ENCODE measurements around the gene ZNF532. TPM values are rescaled to one million over a fixed set of nuclear protein-coding genes. Genes with fewer than 3 reads are reported as not detected.

ZNF532 gene
- total RNA-seq, 2 donors from 2014 or later, result 5.6 to 14.8 TPM

DNA sequence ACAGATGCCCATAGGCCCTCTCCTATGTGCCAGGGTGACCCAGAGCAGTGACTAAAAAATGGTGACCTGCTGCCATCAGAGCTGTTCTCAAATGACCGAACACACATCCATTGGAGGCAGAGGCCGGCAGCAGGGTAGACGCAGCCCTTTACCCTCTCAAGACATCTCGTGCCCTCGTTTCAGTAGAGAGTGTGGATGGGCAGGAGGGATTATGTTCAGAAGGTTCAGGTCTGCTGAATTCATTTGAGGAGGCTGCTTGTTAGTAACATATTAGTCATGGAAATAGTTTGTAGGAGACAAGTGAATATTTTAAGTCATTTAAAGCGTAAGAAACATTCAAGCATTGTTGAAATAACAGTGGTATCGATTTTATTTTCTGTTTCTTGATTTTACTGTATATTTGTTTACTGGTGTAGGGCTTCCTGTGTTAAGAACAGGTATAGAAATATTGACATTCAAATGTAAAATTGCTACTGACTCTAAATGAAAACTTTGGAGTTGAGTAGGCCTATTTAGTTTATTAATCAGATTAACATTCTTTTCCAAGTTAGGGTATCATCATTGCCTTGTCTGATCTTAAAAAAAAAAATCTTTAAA, 82.6 kb downstream of the ZNF532 start:
- Histone ChIP-seq H3K9ac (ENCODE audit: low read depth in 2 of 2, low read length in 2 of 2) (no peak overlapping the region), H3K27ac (no peak overlapping the region), H3K27me3 (no peaks in the 10 kb centered on the region), H3K36me3 (no peaks in the 10 kb centered on the region), H3K9me3 (no peaks in the 10 kb centered on the region), H3K4me3 (no peak overlapping the region), H3K4me1 (no peaks in the 10 kb centered on the region)
- no peak for TF ChIP-seq CTCF (IDR thresholded peaks at IDR 0.05)
- no peak for DNase-seq
- intact Hi-C loops (cut with DNase I), result no loop called here

- no peak for TF ChIP-seq CTCF (IDR thresholded peaks at IDR 0.05)
- intact Hi-C loops (cut with DNase I), result no loop called here
- Histone ChIP-seq H3K9ac (ENCODE audit: low read depth in 2 of 2, low read length in 2 of 2) (no peak overlapping the region), H3K27me3 (no peaks in the 10 kb centered on the region), H3K4me1 (no peaks in the 10 kb centered on the region), H3K36me3 (no peaks in the 10 kb centered on the region), H3K4me3 (no peak overlapping the region), H3K27ac (no peak overlapping the region), H3K9me3 (no peaks in the 10 kb centered on the region)
- DNase-seq, result no peak
These were observed 84.4 kb downstream of the ZNF532 start for GRCh38 chr18:58949031-58949430.

DNA sequence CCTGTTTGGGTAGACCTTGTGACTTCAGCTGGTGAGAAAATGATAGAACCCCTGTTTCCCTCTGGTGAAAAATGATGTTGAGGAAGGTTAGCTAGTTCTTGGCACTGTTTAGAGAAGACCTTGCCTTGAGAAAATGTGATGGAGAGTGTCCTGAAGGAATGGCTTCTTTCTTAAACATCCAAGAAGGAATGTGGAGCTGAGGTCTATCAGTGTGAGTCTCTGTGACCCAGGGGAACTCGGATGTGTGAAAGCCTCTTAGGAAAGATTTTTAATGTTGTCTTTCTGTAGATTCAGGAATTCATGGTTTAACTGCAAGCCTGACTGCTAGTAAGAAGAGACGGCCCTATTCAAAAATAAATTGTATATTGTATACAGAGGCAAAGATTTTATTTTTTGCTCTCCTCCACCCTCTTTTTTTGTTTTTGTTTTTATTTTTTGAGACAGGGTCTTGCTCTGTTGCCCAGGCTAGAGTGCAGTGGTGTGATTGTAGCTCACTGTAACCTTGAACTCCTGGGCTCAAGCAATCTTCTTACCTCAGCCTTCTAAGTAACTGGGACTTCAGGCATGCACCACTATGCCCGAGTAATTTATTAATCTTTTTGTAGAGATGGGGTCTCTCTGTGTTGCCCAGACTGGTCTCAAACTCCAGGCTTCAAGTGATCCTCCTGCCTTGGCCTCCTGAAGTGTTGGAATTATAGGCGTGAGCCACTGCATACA, 87.5 kb downstream of the ZNF532 start:
- no peak overlapping the region for H3K4me3 ChIP-seq
- no peak for DNase-seq
- no peaks in the 10 kb centered on the region for H3K27me3 ChIP-seq
- no peaks in the 10 kb centered on the region for H3K9me3 ChIP-seq
- no peaks in the 10 kb centered on the region for H3K36me3 ChIP-seq
- H3K4me1 ChIP-seq, result no peaks in the 10 kb centered on the region
- intact Hi-C loops (cut with DNase I), result no loop called here
- no peak for TF ChIP-seq CTCF (IDR thresholded peaks at IDR 0.05)
- H3K27ac ChIP-seq, result no peak overlapping the region
- H3K9ac ChIP-seq (ENCODE audit: low read depth in 2 of 2, low read length in 2 of 2), result no peak overlapping the region

DNA sequence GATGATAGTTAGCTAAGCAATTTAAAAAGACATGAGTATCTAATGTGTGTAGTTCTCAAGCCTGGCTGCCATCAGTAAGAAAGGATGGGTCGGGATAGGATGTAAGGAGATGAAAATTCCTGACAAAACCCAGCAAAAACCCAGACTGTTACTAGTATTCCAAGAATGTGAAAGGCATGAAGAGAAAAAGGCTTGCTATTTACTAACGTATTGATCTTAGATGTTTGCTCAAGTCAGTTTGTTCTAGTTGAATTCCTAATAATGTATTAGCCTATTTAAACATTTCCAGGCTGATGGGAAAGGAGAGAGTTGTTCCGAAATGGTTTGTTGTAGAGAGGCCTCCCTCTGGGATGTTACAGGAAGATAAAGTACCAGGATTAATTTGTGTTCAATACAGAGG, 88.2 kb downstream of the ZNF532 start:
- no peak for TF ChIP-seq CTCF (IDR thresholded peaks at IDR 0.05)
- H3K9me3 ChIP-seq, result no peaks in the 10 kb centered on the region
- no peak overlapping the region for H3K27ac ChIP-seq

DNA sequence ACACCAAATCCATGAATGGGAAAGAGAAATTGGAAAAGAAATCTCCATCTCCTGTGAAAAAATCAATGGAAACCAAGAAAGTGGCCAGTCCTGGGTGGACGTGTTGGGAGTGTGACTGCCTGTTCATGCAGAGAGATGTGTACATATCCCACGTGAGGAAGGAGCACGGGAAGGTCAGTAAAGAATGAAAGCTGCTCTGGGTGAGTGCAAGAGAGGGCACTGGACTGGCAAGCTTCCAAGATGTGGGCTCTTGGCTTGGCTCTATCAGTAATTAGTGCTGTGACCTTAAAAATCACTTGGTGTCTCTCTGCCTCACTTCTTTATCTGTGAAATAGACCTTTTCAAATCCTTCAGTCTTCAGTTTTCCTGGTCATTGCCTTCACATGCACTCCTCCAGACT, 89.0 kb downstream of the ZNF532 start:
- Histone ChIP-seq H3K27ac (no peak overlapping the region), H3K27me3 (no peaks in the 10 kb centered on the region), H3K4me1 (no peaks in the 10 kb centered on the region), H3K9me3 (no peaks in the 10 kb centered on the region), H3K36me3 (no peaks in the 10 kb centered on the region), H3K9ac (ENCODE audit: low read depth in 2 of 2, low read length in 2 of 2) (no peak overlapping the region), H3K4me3 (no peak overlapping the region)
- no peak for DNase-seq
- intact Hi-C loops (cut with DNase I), result no loop called here
- no peak for TF ChIP-seq CTCF (IDR thresholded peaks at IDR 0.05)

More for the DNA sequence above, 88.2 kb downstream of the ZNF532 start:
- H3K27me3 ChIP-seq, result no peaks in the 10 kb centered on the region
- no peak overlapping the region for H3K9ac ChIP-seq (ENCODE audit: low read depth in 2 of 2, low read length in 2 of 2)
- DNase-seq, result no peak
- intact Hi-C loops (cut with DNase I), result no loop called here
- no peak overlapping the region for H3K4me3 ChIP-seq
- no peaks in the 10 kb centered on the region for H3K36me3 ChIP-seq
- no peaks in the 10 kb centered on the region for H3K4me1 ChIP-seq
